GM12873 (cell line): Measurements from ENCODE around the gene ZBTB16.

Source experiments
- TF ChIP-seq, protein P1 (sequence below): IDR thresholded peaks from 2 replicates; pipeline ENCODE4 v1.5.1; 2012; ENCODE audit warnings: low read depth, mild to moderate bottlenecking, moderate library complexity, low read length, control low read depth; ENCODE audit not compliant: insufficient read depth; ENCODE audit errors: missing control alignments

Gene ZBTB16

DNA sequence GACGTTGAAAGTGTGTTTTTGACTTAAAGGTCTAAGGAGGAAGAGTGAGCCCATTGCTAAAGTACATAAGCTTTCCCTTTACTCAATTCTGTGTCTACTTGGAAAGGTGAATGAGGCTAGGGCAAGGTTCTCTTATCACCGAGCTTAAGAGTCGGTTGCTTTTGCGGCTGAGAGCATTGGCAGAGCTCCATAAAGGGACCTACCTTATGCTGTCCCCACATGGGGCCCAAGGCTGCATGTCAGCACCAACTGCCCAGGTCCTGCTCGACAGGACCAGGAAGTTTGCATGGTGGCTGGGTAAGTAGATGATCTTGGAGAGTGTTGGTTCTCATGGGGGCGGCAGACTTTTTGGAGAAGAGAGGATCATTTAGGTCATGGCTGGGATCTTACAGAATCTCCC, 91.2 kb downstream of the ZBTB16 start:
- TF ChIP-seq, protein P1, sequence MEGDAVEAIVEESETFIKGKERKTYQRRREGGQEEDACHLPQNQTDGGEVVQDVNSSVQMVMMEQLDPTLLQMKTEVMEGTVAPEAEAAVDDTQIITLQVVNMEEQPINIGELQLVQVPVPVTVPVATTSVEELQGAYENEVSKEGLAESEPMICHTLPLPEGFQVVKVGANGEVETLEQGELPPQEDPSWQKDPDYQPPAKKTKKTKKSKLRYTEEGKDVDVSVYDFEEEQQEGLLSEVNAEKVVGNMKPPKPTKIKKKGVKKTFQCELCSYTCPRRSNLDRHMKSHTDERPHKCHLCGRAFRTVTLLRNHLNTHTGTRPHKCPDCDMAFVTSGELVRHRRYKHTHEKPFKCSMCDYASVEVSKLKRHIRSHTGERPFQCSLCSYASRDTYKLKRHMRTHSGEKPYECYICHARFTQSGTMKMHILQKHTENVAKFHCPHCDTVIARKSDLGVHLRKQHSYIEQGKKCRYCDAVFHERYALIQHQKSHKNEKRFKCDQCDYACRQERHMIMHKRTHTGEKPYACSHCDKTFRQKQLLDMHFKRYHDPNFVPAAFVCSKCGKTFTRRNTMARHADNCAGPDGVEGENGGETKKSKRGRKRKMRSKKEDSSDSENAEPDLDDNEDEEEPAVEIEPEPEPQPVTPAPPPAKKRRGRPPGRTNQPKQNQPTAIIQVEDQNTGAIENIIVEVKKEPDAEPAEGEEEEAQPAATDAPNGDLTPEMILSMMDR: no peak

DNA sequence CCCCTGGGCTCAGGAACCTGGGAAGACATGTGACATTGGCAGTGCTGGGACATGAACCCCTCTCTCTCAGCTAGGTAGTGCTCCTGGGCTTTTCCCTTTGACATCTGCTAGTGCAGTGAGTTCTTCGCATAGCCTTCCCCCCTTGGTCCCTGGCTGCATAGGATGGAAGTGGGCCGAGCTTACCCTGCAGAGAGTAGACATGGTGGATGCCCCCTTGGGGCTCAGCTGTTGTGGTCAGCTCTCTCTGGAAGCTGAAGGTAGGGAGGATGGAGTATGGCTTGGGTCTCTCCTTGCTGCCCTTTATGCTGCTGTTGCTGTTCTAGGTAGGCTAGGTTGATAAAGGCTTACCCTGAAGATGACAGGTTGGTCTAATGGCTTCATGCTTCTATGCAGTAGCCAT, 92.1 kb downstream of the ZBTB16 start:
- TF ChIP-seq, protein P1: no peak

- TF ChIP-seq, protein P1: no peak
Measured at GRCh38 chr11:114152162-114152561, 92.7 kb downstream of the ZBTB16 start.

DNA sequence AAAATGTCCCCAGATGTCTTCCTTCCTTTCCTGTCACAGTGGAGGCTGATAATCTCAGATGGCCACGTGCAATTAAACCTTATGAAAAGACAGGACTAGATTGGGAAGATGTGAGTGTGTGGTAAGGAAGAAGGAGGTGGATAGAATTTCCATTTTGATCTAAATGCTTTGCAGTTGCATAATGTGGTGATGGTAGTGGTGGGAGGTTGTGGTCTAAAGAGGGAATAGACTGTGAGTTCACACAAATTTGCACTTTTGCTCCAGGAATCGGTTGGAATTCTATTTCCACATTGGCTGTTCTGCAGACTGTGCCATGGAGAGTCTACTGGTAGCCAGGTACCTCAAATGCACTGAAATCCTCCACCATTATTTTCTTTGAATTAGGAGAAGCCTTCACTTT, 93.3 kb downstream of the ZBTB16 start:
- TF ChIP-seq, protein P1: no peak

DNA sequence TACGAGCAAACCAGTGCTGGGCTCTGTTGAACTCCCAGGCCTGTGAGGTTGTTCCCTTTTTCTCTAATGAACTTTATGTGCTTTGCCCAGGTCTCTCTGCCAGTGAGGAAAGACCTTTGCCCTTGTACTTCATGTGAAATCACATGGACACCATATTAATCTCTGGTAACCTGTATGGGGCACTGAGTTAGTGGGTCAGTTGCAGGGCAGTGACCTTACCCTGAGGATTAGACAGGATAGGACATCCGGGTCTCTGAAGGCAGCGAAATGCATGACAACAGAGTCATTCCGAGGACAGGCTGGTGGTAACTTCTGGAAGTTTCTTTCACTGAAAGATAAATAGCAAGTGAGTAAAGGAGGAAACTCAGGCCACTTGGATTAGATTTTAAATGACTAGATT, 93.7 kb downstream of the ZBTB16 start:
- TF ChIP-seq, protein P1: no peak

DNA sequence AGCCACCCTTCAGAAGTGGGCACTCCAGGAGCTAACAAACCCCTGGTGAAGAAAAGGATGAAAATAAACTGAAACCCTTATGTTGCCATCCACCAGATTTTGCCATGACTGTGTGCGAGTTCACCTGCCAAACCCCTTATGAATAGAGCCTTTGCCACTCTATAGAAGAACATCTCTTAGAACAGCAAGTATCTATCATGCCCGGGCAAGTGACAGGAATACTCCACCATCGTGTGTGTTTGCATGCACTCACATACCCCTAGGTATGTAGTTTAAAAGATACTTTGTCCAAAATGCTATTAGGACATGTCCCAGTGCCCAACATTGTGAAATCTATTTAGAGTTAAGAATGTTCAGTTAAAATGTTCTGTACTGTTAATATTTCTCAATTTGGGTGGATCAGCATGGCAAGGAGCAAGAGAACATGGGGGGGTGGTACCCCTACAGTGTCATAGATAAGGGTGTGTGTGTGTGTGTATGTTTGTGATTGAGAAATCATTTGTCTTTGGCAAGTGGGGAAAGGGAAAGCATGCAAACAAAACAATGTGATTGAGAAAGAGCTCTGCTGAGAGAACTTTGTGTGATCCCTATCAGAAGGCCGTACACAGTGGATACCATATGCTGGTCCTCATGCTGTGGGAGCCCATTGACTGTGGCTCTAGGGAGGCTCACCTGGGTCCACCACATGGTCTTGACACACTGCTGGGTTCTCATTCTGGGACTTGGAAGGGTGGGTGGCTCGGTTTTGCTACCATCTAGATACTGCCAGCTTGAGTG, 94.9 kb downstream of the ZBTB16 start:
- TF ChIP-seq, protein P1: no peak

GRCh38 chr11:114155116-114155515, 95.6 kb downstream of the ZBTB16 start:
- TF ChIP-seq, protein P1: no peak

DNA sequence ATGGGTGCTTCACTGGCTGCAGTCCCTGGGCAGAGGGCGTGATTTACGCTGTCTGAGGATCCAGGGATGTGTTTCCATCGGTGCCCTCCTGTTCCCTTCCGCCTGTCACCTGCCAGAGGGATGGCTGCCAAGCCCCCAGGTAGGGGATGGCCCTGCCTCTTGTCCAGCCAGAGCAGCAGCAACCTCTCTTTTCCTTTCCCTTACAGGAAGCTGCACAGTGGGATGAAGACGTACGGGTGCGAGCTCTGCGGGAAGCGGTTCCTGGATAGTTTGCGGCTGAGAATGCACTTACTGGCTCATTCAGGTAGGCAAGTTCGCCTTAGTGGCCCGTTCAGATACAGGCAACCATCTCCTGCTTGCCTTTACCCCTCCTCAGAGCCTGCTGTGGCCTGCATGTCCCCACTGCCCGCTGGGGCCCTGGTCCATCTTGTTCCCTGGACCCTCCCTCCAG, 96.6 kb downstream of the ZBTB16 start:
- TF ChIP-seq, protein P1: no peak
